HepG2 (cell line): ENCODE results near the gene CERS6.

ENCODE experiments used
- FOXK1 ChIP-seq: sonication (generic); formaldehyde crosslinking; IDR thresholded peaks from 2 replicates; pipeline ENCODE4 v1.4.0; 2020; ENCODE audit warnings: low read depth, missing genetic modification reagents, borderline replicate concordance
- HNRNPUL1 ChIP-seq: fragments of 200-400 bp; formaldehyde crosslinking; IDR thresholded peaks from 2 replicates; pipeline ENCODE4 v1.6.1; 2017; ENCODE audit warnings: low read depth, mild to moderate bottlenecking, low read length, moderate library complexity
- ZNF549 ChIP-seq: sonication (generic); formaldehyde crosslinking; IDR thresholded peaks from 2 replicates; pipeline ENCODE4 v1.5.0; 2020; ENCODE audit warnings: missing genetic modification reagents

GRCh38 chr2:168632709-168633121 lies 176.6 kb downstream of the CERS6 start:
- TF ChIP-seq ZNF549 (CRISPR knock-in tag): no peak
- TF ChIP-seq HNRNPUL1: no peak
- no peak for TF ChIP-seq FOXK1 (CRISPR knock-in tag)
